ENCODE data around the gene JAKMIP1.

Gene JAKMIP1

GRCh38 chr4:6118201-6118600 lies 82.1 kb downstream of the JAKMIP1 start:
- no peaks in the 10 kb centered on the region for H3K36me3 ChIP-seq (ENCODE audit: control insufficient read depth, insufficient read depth, low read length)
- no peaks in the 10 kb centered on the region for H3K9me3 ChIP-seq (ENCODE audit: control insufficient read depth, insufficient read depth, low read length)
- no peak for DNase-seq (ENCODE audit: low read depth, low spot score)
- H3K27ac ChIP-seq (ENCODE audit: low read length) = no peak overlapping the region
- no peaks in the 10 kb centered on the region for H3K27me3 ChIP-seq (ENCODE audit: control insufficient read depth, insufficient read depth, low read length)
- no CpG with 5 or more reads among the region's 7 CpGs for WGBS (ENCODE audit: insufficient coverage, insufficient read length)
- no peak overlapping the region for H3K4me3 ChIP-seq (ENCODE audit: low read length)
- peaks cover 3% of the 10 kb centered on the region; the same call in 1 of the 2 replicates for H3K4me1 ChIP-seq (ENCODE audit: control insufficient read depth, insufficient read depth, low read length)

- Histone ChIP-seq H3K36me3 (ENCODE audit: control insufficient read depth, insufficient read depth, low read length) (no peaks in the 10 kb centered on the region), H3K4me1 (ENCODE audit: control insufficient read depth, insufficient read depth, low read length) (peaks cover 5% of the 10 kb centered on the region; the same call in 1 of the 2 replicates), H3K9me3 (ENCODE audit: control insufficient read depth, insufficient read depth, low read length) (no peaks in the 10 kb centered on the region), H3K4me3 (ENCODE audit: low read length) (no peak overlapping the region), H3K27ac (ENCODE audit: low read length) (no peak overlapping the region), H3K27me3 (ENCODE audit: control insufficient read depth, insufficient read depth, low read length) (no peaks in the 10 kb centered on the region)
- no peak for DNase-seq (ENCODE audit: low read depth, low spot score)
- WGBS (ENCODE audit: insufficient coverage, insufficient read length) = no CpG with 5 or more reads among the region's 15 CpGs
These were observed 83.6 kb downstream of the JAKMIP1 start for GRCh38 chr4:6116696-6117285.

- Histone ChIP-seq H3K9me3 (ENCODE audit: control insufficient read depth, insufficient read depth, low read length) (no peaks in the 10 kb centered on the region), H3K4me3 (ENCODE audit: low read length) (no peak overlapping the region), H3K4me1 (ENCODE audit: control insufficient read depth, insufficient read depth, low read length) (peaks cover 5% of the 10 kb centered on the region; the same call in 1 of the 2 replicates), H3K36me3 (ENCODE audit: control insufficient read depth, insufficient read depth, low read length) (no peaks in the 10 kb centered on the region), H3K27me3 (ENCODE audit: control insufficient read depth, insufficient read depth, low read length) (no peaks in the 10 kb centered on the region), H3K27ac (ENCODE audit: low read length) (no peak overlapping the region)
- no CpG with 5 or more reads among the region's 23 CpGs for WGBS (ENCODE audit: insufficient coverage, insufficient read length)
- DNase-seq (ENCODE audit: low read depth, low spot score) = no peak
These were observed 84.4 kb downstream of the JAKMIP1 start for GRCh38 chr4:6115746-6116586.

GRCh38 chr4:6115342-6115741 lies 85.0 kb downstream of the JAKMIP1 start:
- WGBS (ENCODE audit: insufficient coverage, insufficient read length) = no CpG with 5 or more reads among the region's 5 CpGs
- H3K27ac ChIP-seq (ENCODE audit: low read length) = no peak overlapping the region
- H3K9me3 ChIP-seq (ENCODE audit: control insufficient read depth, insufficient read depth, low read length) = no peaks in the 10 kb centered on the region
- H3K36me3 ChIP-seq (ENCODE audit: control insufficient read depth, insufficient read depth, low read length) = no peaks in the 10 kb centered on the region
- peaks cover 5% of the 10 kb centered on the region; the same call in 1 of the 2 replicates for H3K4me1 ChIP-seq (ENCODE audit: control insufficient read depth, insufficient read depth, low read length)
- H3K27me3 ChIP-seq (ENCODE audit: control insufficient read depth, insufficient read depth, low read length) = no peaks in the 10 kb centered on the region
- H3K4me3 ChIP-seq (ENCODE audit: low read length) = no peak overlapping the region
- DNase-seq (ENCODE audit: low read depth, low spot score) = no peak

- Histone ChIP-seq H3K27me3 (ENCODE audit: control insufficient read depth, insufficient read depth, low read length) (no peaks in the 10 kb centered on the region), H3K36me3 (ENCODE audit: control insufficient read depth, insufficient read depth, low read length) (no peaks in the 10 kb centered on the region), H3K9me3 (ENCODE audit: control insufficient read depth, insufficient read depth, low read length) (no peaks in the 10 kb centered on the region), H3K27ac (ENCODE audit: low read length) (no peak overlapping the region), H3K4me3 (ENCODE audit: low read length) (no peak overlapping the region), H3K4me1 (ENCODE audit: control insufficient read depth, insufficient read depth, low read length) (peaks cover 5% of the 10 kb centered on the region; the same call in 1 of the 2 replicates)
- no CpG with 5 or more reads among the region's 7 CpGs for WGBS (ENCODE audit: insufficient coverage, insufficient read length)
- DNase-seq (ENCODE audit: low read depth, low spot score) = no peak
These were observed 85.7 kb downstream of the JAKMIP1 start for GRCh38 chr4:6114601-6115000.

- Histone ChIP-seq H3K4me1 (ENCODE audit: control insufficient read depth, insufficient read depth, low read length) (peaks cover 5% of the 10 kb centered on the region; the same call in 1 of the 2 replicates), H3K9me3 (ENCODE audit: control insufficient read depth, insufficient read depth, low read length) (no peaks in the 10 kb centered on the region), H3K27ac (ENCODE audit: low read length) (no peak overlapping the region), H3K27me3 (ENCODE audit: control insufficient read depth, insufficient read depth, low read length) (no peaks in the 10 kb centered on the region), H3K4me3 (ENCODE audit: low read length) (no peak overlapping the region), H3K36me3 (ENCODE audit: control insufficient read depth, insufficient read depth, low read length) (no peaks in the 10 kb centered on the region)
- WGBS (ENCODE audit: insufficient coverage, insufficient read length) = no CpG with 5 or more reads among the region's 3 CpGs
- no peak for DNase-seq (ENCODE audit: low read depth, low spot score)
These were observed 86.2 kb downstream of the JAKMIP1 start for GRCh38 chr4:6114181-6114580.

- no peak for DNase-seq (ENCODE audit: low read depth, low spot score)
- Histone ChIP-seq H3K36me3 (ENCODE audit: control insufficient read depth, insufficient read depth, low read length) (no peaks in the 10 kb centered on the region), H3K9me3 (ENCODE audit: control insufficient read depth, insufficient read depth, low read length) (no peaks in the 10 kb centered on the region), H3K27ac (ENCODE audit: low read length) (no peak overlapping the region), H3K27me3 (ENCODE audit: control insufficient read depth, insufficient read depth, low read length) (no peaks in the 10 kb centered on the region), H3K4me1 (ENCODE audit: control insufficient read depth, insufficient read depth, low read length) (peaks cover 5% of the 10 kb centered on the region; the same call in 1 of the 2 replicates), H3K4me3 (ENCODE audit: low read length) (no peak overlapping the region)
- no CpG with 5 or more reads among the region's 12 CpGs for WGBS (ENCODE audit: insufficient coverage, insufficient read length)
These were observed 86.7 kb downstream of the JAKMIP1 start for GRCh38 chr4:6113641-6114040.

- Histone ChIP-seq H3K27ac (ENCODE audit: low read length) (no peak overlapping the region), H3K36me3 (ENCODE audit: control insufficient read depth, insufficient read depth, low read length) (no peaks in the 10 kb centered on the region), H3K4me3 (ENCODE audit: low read length) (no peak overlapping the region), H3K9me3 (ENCODE audit: control insufficient read depth, insufficient read depth, low read length) (no peaks in the 10 kb centered on the region), H3K27me3 (ENCODE audit: control insufficient read depth, insufficient read depth, low read length) (no peaks in the 10 kb centered on the region), H3K4me1 (ENCODE audit: control insufficient read depth, insufficient read depth, low read length) (peaks cover 2% of the 10 kb centered on the region; the same call in 1 of the 2 replicates)
- no peak for DNase-seq (ENCODE audit: low read depth, low spot score)
- no CpG with 5 or more reads among the region's 26 CpGs for WGBS (ENCODE audit: insufficient coverage, insufficient read length)
These were observed 87.6 kb downstream of the JAKMIP1 start for GRCh38 chr4:6112606-6113290.

- peaks cover 2% of the 10 kb centered on the region; the same call in 1 of the 2 replicates for H3K4me1 ChIP-seq (ENCODE audit: control insufficient read depth, insufficient read depth, low read length)
- H3K4me3 ChIP-seq (ENCODE audit: low read length) = no peak overlapping the region
- no peak for DNase-seq (ENCODE audit: low read depth, low spot score)
- no peak overlapping the region for H3K27ac ChIP-seq (ENCODE audit: low read length)
- no peaks in the 10 kb centered on the region for H3K36me3 ChIP-seq (ENCODE audit: control insufficient read depth, insufficient read depth, low read length)
- no peaks in the 10 kb centered on the region for H3K27me3 ChIP-seq (ENCODE audit: control insufficient read depth, insufficient read depth, low read length)
- H3K9me3 ChIP-seq (ENCODE audit: control insufficient read depth, insufficient read depth, low read length) = no peaks in the 10 kb centered on the region
- WGBS (ENCODE audit: insufficient coverage, insufficient read length) = no CpG with 5 or more reads among the region's 7 CpGs
These were observed 88.9 kb downstream of the JAKMIP1 start for GRCh38 chr4:6111354-6111960.

Data from iPS DF 6.9 (cell line).